ENCODE results near the gene LRRC46. TPM values are rescaled to one million over a fixed set of nuclear protein-coding genes. Genes with fewer than 3 reads are reported as not detected.

Gene LRRC46
- total and polyA plus RNA-seq, 2 of the 4 experiments (the other 2 are of a cell fraction), result 0.77 TPM; not detected in 1

DNA sequence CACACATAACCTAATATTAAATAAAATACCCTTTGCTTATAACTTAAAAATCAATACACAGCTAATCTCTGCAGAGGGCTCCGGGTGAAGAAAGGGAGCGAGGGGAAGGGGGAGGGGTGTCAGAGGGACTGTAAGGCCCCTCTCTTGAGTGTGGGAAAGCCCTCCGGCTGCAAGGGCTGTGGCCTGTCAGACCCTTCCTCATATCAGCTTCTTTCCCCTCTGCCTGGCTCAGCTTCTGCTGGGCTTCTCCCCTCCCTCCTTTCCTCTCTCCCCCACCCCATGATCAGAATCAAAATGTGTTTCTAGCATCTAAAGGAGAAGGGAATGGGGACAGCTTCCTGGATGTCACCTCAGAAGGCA is 14.2 kb downstream of the LRRC46 start:
- Histone ChIP-seq H3K4ac (ENCODE audit: low read depth, low read length) (no peak overlapping the region), H3K27me3 (ENCODE audit: control insufficient read depth, insufficient read depth, low read length) (peaks cover 55% of the 10 kb centered on the region), H3K56ac (ENCODE audit: extremely low read depth, insufficient read depth, low read length) (no peak overlapping the region), H3K4me3 (ENCODE audit: insufficient read depth, low read depth, low read length) (no peak overlapping the region), H2BK5ac (ENCODE audit: low read depth, low read length, poor library complexity, severe bottlenecking) (no peak overlapping the region), H3K9me1 (ENCODE audit: insufficient read depth, low read length) (no peaks in the 10 kb centered on the region), H3K4me1 (ENCODE audit: control insufficient read depth, insufficient read depth, low read length) (no peaks in the 10 kb centered on the region), H3K27ac (ENCODE audit: insufficient read depth, low read length) (no peak overlapping the region), H4K5ac (ENCODE audit: low read depth, low read length) (no peak overlapping the region), H4K91ac (ENCODE audit: insufficient read depth, low read depth, low read length) (no peak overlapping the region), H2BK120ac (ENCODE audit: low read depth, low read length) (no peak overlapping the region), H3K18ac (ENCODE audit: low read depth, low read length) (no peak overlapping the region), H2BK20ac (ENCODE audit: low read depth, low read length) (no peak overlapping the region), H3K9me3 (ENCODE audit: control insufficient read depth, insufficient read depth, low read length) (no peaks in the 10 kb centered on the region), H4K20me1 (ENCODE audit: insufficient read depth, low read length) (no peaks in the 10 kb centered on the region), H4K8ac (ENCODE audit: low read depth in 2 of 2, low read length in 2 of 2) (no peak overlapping the region), H2AFZ (replicated peaks; ENCODE audit: low read length, poor library complexity) (no peak overlapping the region), H3K23ac (ENCODE audit: low read depth, low read length) (no peak overlapping the region; the same call in 1 of the 2 replicates), H3K4me2 (ENCODE audit: low read depth, low read length) (no peak overlapping the region), H2AK5ac (ENCODE audit: low read depth, low read length) (no peak overlapping the region), H2AK9ac (replicated peaks; ENCODE audit: low read depth, low read length, poor library complexity) (no peak overlapping the region), H2BK15ac (ENCODE audit: low read depth, low read length) (no peak overlapping the region), H3K36me3 (ENCODE audit: control insufficient read depth, insufficient read depth, low read length) (no peaks in the 10 kb centered on the region), H3K14ac (replicated peaks; ENCODE audit: low read depth, low read length) (no peak overlapping the region), H3K9ac (ENCODE audit: low read depth, low read length) (no peak overlapping the region), H3K79me1 (ENCODE audit: low read depth in 1 of 2, low read length in 2 of 2) (peaks cover under 1 to 6% of the 10 kb centered on the region in 2 experiments; a peak in 3 of 4 replicates)
- intact Hi-C loops (cut with micrococcal nuclease) (no loop called here), dilution Hi-C loops (cut with HindIII; ENCODE audit: low sequenced_read_pairs, unreplicated experiment) (no loop called here), in situ Hi-C loops (cut with MboI; ENCODE audit: low sequenced_read_pairs) (no loop called here)
- CTCF ChIA-PET, result interaction anchor here (1.1 kb wide), 1 partner anchor 44 kb away, joined by 3 read pairs; no protein-coding TSS in a partner anchor
- DNase-seq (no peak), ATAC-seq (ENCODE audit: low read depth) (no peak)
- POLR2A ChIA-PET (ENCODE audit: unreplicated experiment), result no interaction called here
- BruUV-seq (replicated peaks), result no TSS peak
- TF ChIP-seq RAD21 (IDR thresholded peaks at IDR 0.05; ENCODE audit: low read length), result no peak
- WGBS, 2 experiments (ENCODE audit: extremely low coverage in 2 of 2, insufficient read length in 1 of 2), result no CpG with 5 or more reads among the region's 3 CpGs

Measured in IMR-90 (cell line).